Stomach (tissue), 9 donors: ENCODE measurements around the gene GABARAP. TPM values are rescaled to one million over a fixed set of nuclear protein-coding genes. Genes with fewer than 3 reads are reported as not detected.
A peak's percentile ranks its signal among the peaks of the same experiment; 100 is the strongest.

ENCODE experiments used
- DNase-seq, 2 donors: peaks; one replicate each; pipeline versions ENCODE4 v3.0.0 to v3.0.0-alpha.2; 2013 to 2019
- H3K27ac ChIP-seq, 5 donors: fragments of 200-600 bp in 4 of 5; sonication (generic) in 4 of 5; one replicate each; pipeline ENCODE4 v1.5.1; 2013 to 2019; ENCODE audit warnings: mild to moderate bottlenecking in 1 of 5, moderate library complexity in 1 of 5
- H3K27me3 ChIP-seq, 3 donors: fragments of 200-600 bp; sonication (generic); one replicate each; pipeline ENCODE4 v1.5.1; 2017 to 2019; ENCODE audit warnings: mixed run types in 1 of 3
- H3K36me3 ChIP-seq, 4 donors: fragments of 200-600 bp; sonication (generic); 1 replicate in 3 of 4; 2 replicates in 1 of 4; pipeline ENCODE4 v1.5.1; 2016 to 2019
- H3K4me1 ChIP-seq, 4 donors: fragments of 200-600 bp; sonication (generic); one replicate each; pipeline ENCODE4 v1.5.1; 2016 to 2019
- H3K4me3 ChIP-seq, 4 donors: fragments of 200-600 bp; sonication (generic) in 3 of 4; one replicate each; pipeline ENCODE4 v1.5.1; 2016 to 2019; ENCODE audit warnings: mild to moderate bottlenecking in 1 of 4
- H3K9me3 ChIP-seq, 4 donors: fragments of 200-600 bp; sonication (generic); one replicate each; pipeline ENCODE4 v1.5.1; 2016 to 2019
- CTCF ChIP-seq, 7 experiments: fragments of 450-650 bp in 4 of 7; fragments of 200-600 bp in 3 of 7; sonication (generic) in 3 of 7; IDR thresholded peaks; one replicate each; pipeline ENCODE4 v1.5.1; 2016 to 2019; ENCODE audit warnings: antibody characterized with exemption in 7 of 7, control low read depth in 2 of 7, mild to moderate bottlenecking in 1 of 7
- EP300 ChIP-seq: sonication (generic); formaldehyde crosslinking; IDR thresholded peaks from one replicate; pipeline ENCODE4 v1.6.1; 2017; ENCODE audit warnings: antibody characterized with exemption
- POLR2A ChIP-seq, 4 donors: fragments of 450-650 bp; IDR thresholded peaks; one replicate each; pipeline ENCODE4 v1.6.1; 2016; ENCODE audit warnings: antibody characterized with exemption in 4 of 4, control low read depth in 2 of 4, mild to moderate bottlenecking in 1 of 4, moderate library complexity in 1 of 4
- POLR2AphosphoS5 ChIP-seq, 3 donors: sonication (generic); formaldehyde crosslinking; IDR thresholded peaks; one replicate each; pipeline ENCODE4 v1.6.1; 2016; ENCODE audit warnings: antibody characterized with exemption in 3 of 3
- WGBS, 5 donors: extraction: QIAGEN DNeasy Blood & Tissue Kit in 3 of 5; methylation state at CpG; one replicate each; pipeline versions ENCODE4 v1.1.5 to v1.1.7; 2013 to 2018; 5-methylcytosine and 5-hydroxymethylcytosine counted together
- intact Hi-C: fragments of 100-400 bp; cut with DNase I; formaldehyde crosslinking; loops from one replicate; pipeline ENCODE4 v1.15.1; 2023; ENCODE audit warnings: low total_unique reads
- polyA plus RNA-seq, 3 donors: library from polyadenylated mRNA; stranded (reverse); fragments of 200-250 nt; gene quantifications; one replicate each; pipeline ENCODE4 v1.2.3, GENCODE V29; 2013
- total RNA-seq, 5 donors: library from RNA; depleted of rRNA; stranded (reverse); fragments of >200 nt; gene quantifications; one replicate each; pipeline versions ENCODE4 v1.1.0 to v1.2.3, GENCODE V29; 2014 to 2016
- donor health status: healthy with polysubstance abuse.
- donor health status: Bipolar disorder and iron deficiency.
- donor health status: healthy.

Gene GABARAP
- total and polyA plus RNA-seq, 8 donors, result 111 to 1,252 (median 404) TPM

- peaks cover 34 to 52% (median 47%) of the 10 kb centered on the region in 4 donors for H3K36me3 ChIP-seq
- peaks cover 21 to 42% (median 31%) of the 10 kb centered on the region in 4 donors for H3K4me1 ChIP-seq
- H3K4me3 ChIP-seq, result peak overlapping the region; percentile 77 to 97 (median 82)
- WGBS, 5 donors, result 21 to 41% (median 25%) methylated on average over 2 of the region's 2 CpGs
- H3K27me3 ChIP-seq, result no peaks in the 10 kb centered on the region
- no peaks in the 10 kb centered on the region for H3K9me3 ChIP-seq
- no peak for DNase-seq
- TF ChIP-seq POLR2AphosphoS5 (IDR thresholded peaks at IDR 0.05) (no peak), CTCF (IDR thresholded peaks at IDR 0.05) (no peak), POLR2A (IDR thresholded peaks at IDR 0.05) (no peak), EP300 (no peak)
- intact Hi-C loops, result no loop called here
- peak overlapping the region; percentile 94 to 99 (median 97) for H3K27ac ChIP-seq
Observed at GRCh38 chr17:7243453-7243729, 1.1 kb upstream of the GABARAP start.

GRCh38 chr17:7242717-7243452 is 636 bp upstream of the GABARAP start:
- Histone ChIP-seq H3K9me3 (no peaks in the 10 kb centered on the region), H3K4me3 (peak overlapping the region; percentile 77 to 97 (median 82)), H3K27ac (peak overlapping the region; percentile 94 to 99 (median 97)), H3K36me3 (peaks cover 34 to 52% (median 47%) of the 10 kb centered on the region in 4 donors), H3K4me1 (peaks cover 20 to 38% (median 30%) of the 10 kb centered on the region in 4 donors), H3K27me3 (no peaks in the 10 kb centered on the region)
- intact Hi-C loops, result no loop called here
- WGBS, 5 donors, result 0 to 4% (median 1%) methylated on average over 44 to 49 of the region's 49 CpGs
- peak; percentile 97 to 98 for DNase-seq
- TF ChIP-seq CTCF (IDR thresholded peaks at IDR 0.05) (peak in 2 of 7 experiments; percentile 12 to 17), POLR2A (IDR thresholded peaks at IDR 0.05) (no peak), EP300 (peak; percentile 37), POLR2AphosphoS5 (IDR thresholded peaks at IDR 0.05) (peak; percentile 87 to 98 (median 97))

- Histone ChIP-seq H3K9me3 (no peaks in the 10 kb centered on the region), H3K36me3 (peaks cover 29 to 49% (median 45%) of the 10 kb centered on the region in 4 donors), H3K27ac (peak overlapping the region; percentile 94 to 99 (median 97)), H3K27me3 (no peaks in the 10 kb centered on the region), H3K4me3 (peak overlapping the region; percentile 77 to 97 (median 82)), H3K4me1 (peaks cover 26 to 47% (median 42%) of the 10 kb centered on the region in 4 donors)
- intact Hi-C loops, result no loop called here
- TF ChIP-seq POLR2A (IDR thresholded peaks at IDR 0.05), result no peak
- TF ChIP-seq POLR2AphosphoS5 (IDR thresholded peaks at IDR 0.05), result no peak
- no peak for TF ChIP-seq EP300
- TF ChIP-seq CTCF (IDR thresholded peaks at IDR 0.05), result no peak
- WGBS, 5 donors, result 22 to 28% (median 25%) methylated on average over 9 of the region's 9 CpGs
- DNase-seq, result no peak
Observed at GRCh38 chr17:7241090-7241733, 1.0 kb downstream of the GABARAP start.

GRCh38 chr17:7240375-7240774 is 1.9 kb downstream of the GABARAP start:
- Histone ChIP-seq H3K27ac (peak overlapping the region; percentile 9 to 99 (median 97)), H3K4me1 (peaks cover 31 to 55% (median 48%) of the 10 kb centered on the region in 4 donors), H3K36me3 (peaks cover 29 to 49% (median 45%) of the 10 kb centered on the region in 4 donors), H3K9me3 (no peaks in the 10 kb centered on the region), H3K4me3 (peak overlapping the region; percentile 15 to 97 (median 82)), H3K27me3 (no peaks in the 10 kb centered on the region)
- TF ChIP-seq CTCF (IDR thresholded peaks at IDR 0.05) (no peak), POLR2A (IDR thresholded peaks at IDR 0.05) (no peak), EP300 (no peak), POLR2AphosphoS5 (IDR thresholded peaks at IDR 0.05) (no peak)
- no peak for DNase-seq
- intact Hi-C loops, result no loop called here
- WGBS, 5 donors, result 56 to 72% (median 61%) methylated on average over 4 of the region's 4 CpGs
